GM19023 (cell line): ENCODE results near the gene LIPA.
"Not testable (repeated sequence)": the region's sequence is repeated elsewhere in the genome, so short reads cannot be mapped to it uniquely, and the experiment has no call there.

ENCODE experiments used
- ATAC-seq: cut with Tn5 transposase; IDR thresholded peaks from one replicate; pipeline ENCODE4 v1.9.1; 2021; ENCODE audit warnings: mild to moderate bottlenecking, moderate library complexity; ENCODE audit not compliant: unreplicated experiment

The LIPA gene

DNA sequence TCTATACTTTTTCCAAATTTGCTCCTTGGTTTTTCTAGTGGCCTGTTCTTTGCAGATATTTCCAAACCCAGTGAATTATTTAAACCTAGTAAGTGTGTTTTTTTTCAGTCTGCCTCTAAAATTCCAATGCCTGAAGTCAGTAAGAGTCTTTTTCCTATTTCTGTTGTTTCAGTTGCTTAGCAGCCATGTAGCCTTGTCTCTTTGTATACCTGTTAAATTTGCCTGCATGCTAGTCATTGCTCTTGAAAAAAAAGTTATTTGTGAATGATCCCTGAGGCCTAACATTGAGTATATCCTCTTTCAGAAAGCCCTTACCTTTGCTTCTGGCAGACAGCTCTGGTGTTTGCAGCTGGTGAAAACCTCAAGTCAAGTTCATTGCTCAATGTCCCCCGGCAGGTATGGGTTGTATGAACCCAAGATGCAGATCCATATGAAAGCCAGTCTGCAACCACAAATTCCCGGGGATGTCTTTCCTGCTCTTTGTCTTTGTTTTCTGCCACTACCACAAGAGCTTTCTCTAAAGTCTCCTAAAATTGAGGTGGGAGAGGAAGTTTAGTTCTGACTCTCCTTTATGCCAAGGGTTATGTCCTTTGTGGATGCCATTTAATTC lies 80.2 kb downstream of the LIPA start:
- no peak for ATAC-seq

DNA sequence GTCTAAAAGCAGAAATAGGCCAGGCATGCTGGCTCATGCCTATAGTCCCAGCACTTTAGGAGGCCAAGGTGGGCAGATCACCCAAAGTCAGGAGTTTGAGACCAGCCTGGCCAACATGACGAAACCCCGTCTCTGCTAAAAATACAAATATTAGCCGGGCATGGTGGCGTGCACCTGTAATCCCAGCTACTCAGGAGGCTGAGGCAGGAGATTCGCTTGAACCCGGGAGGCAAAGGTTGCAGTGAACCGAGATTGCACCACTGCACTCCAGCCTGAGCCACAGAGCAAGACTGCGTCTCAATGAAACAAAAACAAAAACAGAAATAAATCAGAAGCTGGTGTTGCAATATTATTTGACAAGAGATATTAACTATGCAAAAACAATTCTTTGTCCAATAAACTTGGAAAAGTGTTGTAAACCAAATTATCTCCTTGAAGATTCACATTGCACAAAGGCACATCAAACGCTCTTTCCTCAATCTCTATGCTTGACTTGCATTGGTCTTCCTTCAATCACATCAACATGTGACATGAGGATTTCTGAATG lies 83.1 kb downstream of the LIPA start:
- not testable (repeated sequence) for ATAC-seq

DNA sequence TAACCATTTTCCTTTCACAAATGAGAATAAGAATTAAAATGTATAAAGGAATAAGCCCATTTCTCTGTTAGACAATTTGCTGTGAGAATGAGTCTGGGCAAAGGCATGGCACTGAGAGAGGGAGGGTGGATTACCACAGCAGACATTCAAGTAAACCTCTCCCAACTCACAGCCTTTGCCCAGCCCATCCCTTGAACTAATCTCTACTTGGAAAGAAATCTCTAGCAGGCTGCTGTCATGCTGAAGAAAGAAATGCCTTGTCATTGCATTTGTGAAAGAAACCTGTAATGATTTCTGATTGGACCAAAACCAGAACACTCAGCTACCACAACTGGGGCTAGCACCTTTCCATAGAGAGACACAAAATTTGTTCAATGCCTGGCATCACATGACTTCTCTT lies 83.7 kb downstream of the LIPA start:
- no peak for ATAC-seq

DNA sequence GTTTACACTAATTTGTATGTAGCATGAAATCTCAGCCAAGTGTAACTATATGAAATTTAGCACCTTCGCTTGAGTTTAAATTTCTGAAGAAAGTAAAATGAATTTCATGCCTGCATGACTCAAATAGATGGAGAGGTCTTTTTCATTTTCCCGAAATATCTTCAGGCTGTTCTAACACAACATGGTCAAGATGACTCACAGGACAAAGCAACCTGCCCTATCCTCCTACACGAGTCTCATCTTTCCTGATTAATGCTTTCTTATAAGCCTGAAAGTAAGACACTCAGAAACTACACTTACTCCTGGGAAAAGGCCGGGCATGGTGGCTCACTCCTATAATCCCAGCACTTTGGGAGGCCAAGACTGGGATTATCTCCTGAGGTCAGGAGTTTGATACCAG lies 85.7 kb downstream of the LIPA start:
- no peak for ATAC-seq

DNA sequence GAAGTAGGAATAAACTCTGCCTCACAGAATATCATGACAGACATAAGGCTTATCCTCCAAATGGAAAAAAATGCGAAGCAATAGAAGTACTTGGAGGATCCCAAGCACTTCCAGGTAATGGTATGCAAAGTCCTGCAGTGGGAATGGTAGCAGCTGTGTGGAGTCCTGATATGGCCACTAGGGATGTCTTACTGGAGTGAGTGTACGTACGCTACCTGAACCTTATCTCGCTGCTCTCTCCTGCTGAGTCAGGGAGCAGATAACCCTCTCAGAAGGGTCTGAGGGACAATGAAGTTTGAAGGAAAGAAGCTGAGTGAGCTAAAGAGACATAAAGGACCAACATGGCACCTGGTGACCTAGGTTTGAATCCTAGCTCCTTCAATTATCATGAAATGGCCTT lies 86.7 kb downstream of the LIPA start:
- no peak for ATAC-seq

DNA sequence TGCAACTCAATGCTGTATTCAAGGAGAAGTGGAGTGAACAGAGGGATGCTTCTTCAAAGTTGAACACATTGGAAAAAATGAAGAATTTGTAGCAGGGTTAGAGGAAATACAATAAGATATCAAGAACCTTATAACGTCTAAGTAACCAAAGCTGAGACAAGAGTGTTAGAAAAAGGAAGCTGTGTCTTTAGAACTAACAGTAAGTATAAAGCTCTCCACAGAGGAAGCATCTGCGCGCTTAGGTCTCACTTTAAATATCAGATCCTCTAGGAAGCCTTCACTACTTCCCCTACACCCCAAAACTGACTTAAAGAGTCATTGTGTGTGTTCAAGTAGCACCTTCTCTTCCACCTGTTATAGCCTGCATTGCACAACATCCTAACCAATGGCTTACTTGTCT lies 87.5 kb downstream of the LIPA start:
- no peak for ATAC-seq
